Testis (tissue), 2 donors: ENCODE data around the gene ACE.

Experiments used
- POLR2A ChIP-seq: fragments of 450-650 bp; IDR thresholded peaks from one replicate; pipeline ENCODE4 v1.6.1; 2017; ENCODE audit warnings: antibody characterized with exemption, mild to moderate bottlenecking, moderate library complexity
- TF ChIP-seq, protein P1 (sequence below), 3 experiments: fragments of 450-650 bp in 2 of 3; fragments of 200-600 bp in 1 of 3; sonication (generic) in 1 of 3; IDR thresholded peaks; one replicate each; pipeline ENCODE4 v1.5.1; 2016 to 2019; ENCODE audit warnings: antibody characterized with exemption in 3 of 3, mild to moderate bottlenecking in 2 of 3, moderate library complexity in 1 of 3

DNA sequence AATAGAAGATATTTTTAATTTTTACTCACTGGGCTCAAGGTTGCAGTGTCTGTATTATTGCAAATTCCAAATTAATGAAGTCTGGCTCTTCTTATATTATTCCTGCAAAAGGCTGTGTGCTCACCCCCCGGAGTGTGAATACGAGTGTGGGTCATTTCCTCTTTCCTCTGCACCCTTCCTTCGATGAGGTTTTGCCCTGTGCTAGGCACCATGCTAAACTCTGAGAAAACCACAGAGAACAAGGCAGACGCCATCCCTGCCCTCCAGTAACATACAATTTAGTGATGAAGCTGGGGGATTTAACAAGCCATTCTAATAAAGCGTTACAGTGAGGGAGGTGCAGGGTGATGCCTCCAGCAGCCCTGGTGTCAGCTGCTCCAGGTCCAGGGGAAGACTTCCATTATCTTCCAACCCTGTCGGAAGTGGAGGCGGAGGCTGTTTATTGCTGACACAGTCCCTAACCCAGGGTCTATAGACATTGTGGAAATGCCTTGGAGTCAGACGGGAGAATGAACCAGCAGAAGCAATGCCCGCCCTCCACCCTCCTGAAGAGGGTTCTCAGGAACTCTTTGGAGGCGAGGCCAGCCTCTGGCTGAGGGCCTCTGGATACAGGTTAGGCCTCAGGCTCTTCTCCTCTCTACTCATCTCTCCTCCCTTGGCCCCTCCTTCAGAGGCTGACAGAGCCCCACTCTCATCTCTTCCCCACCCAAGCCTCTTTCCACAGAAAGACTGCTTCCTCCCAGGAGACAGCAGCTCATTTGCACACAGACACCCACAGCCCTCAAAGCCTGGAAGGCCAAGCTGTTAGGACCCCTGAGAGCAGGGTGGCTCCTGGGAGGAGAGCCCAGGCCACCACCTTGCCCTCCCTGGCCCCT is 2.0 kb upstream of the ACE start:
- TF ChIP-seq, protein P1, sequence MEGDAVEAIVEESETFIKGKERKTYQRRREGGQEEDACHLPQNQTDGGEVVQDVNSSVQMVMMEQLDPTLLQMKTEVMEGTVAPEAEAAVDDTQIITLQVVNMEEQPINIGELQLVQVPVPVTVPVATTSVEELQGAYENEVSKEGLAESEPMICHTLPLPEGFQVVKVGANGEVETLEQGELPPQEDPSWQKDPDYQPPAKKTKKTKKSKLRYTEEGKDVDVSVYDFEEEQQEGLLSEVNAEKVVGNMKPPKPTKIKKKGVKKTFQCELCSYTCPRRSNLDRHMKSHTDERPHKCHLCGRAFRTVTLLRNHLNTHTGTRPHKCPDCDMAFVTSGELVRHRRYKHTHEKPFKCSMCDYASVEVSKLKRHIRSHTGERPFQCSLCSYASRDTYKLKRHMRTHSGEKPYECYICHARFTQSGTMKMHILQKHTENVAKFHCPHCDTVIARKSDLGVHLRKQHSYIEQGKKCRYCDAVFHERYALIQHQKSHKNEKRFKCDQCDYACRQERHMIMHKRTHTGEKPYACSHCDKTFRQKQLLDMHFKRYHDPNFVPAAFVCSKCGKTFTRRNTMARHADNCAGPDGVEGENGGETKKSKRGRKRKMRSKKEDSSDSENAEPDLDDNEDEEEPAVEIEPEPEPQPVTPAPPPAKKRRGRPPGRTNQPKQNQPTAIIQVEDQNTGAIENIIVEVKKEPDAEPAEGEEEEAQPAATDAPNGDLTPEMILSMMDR (IDR thresholded peaks at IDR 0.05) = no peak
- no peak for TF ChIP-seq POLR2A
